ENCODE data around the gene ADIG.

DNA sequence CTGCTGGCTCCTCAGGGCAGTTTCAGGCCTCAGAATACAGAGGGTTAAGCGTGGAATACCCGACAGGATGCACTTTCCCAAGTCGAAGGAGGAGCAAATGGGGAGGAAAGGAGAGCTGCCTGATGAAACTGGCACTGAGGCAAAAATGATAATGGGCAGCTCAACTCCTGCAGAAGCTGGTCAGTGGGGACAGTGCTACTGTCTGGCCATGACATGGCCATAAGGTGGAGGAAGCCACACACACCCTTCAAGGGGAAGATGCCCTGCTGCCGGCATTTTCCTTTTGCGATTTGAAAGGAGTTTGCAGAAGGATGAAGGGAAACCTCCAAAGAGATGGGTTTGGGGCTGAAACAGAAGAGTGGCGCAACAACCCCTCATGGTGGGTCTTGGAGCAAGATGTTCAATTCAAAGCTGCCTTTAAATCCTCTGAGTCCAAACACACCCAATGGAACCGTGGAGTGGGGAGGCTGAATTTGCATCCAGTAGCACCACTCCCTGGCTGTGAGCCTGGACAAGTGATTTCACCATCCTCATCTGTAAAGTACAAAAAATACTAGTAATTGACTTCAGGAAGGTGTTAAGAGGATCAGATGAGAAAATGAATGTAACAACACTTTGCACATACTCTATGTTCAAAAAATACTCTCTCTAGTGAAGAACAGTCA lies 3.2 kb downstream of the ADIG start:
- TF ChIP-seq, protein P1, sequence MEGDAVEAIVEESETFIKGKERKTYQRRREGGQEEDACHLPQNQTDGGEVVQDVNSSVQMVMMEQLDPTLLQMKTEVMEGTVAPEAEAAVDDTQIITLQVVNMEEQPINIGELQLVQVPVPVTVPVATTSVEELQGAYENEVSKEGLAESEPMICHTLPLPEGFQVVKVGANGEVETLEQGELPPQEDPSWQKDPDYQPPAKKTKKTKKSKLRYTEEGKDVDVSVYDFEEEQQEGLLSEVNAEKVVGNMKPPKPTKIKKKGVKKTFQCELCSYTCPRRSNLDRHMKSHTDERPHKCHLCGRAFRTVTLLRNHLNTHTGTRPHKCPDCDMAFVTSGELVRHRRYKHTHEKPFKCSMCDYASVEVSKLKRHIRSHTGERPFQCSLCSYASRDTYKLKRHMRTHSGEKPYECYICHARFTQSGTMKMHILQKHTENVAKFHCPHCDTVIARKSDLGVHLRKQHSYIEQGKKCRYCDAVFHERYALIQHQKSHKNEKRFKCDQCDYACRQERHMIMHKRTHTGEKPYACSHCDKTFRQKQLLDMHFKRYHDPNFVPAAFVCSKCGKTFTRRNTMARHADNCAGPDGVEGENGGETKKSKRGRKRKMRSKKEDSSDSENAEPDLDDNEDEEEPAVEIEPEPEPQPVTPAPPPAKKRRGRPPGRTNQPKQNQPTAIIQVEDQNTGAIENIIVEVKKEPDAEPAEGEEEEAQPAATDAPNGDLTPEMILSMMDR (IDR thresholded peaks at IDR 0.05; ENCODE audit: low read depth, low read length), result no peak
- TF ChIP-seq POLR2A (IDR thresholded peaks at IDR 0.05; ENCODE audit: extremely low read depth, insufficient read length), result no peak
- TF ChIP-seq MYC (IDR thresholded peaks at IDR 0.05; ENCODE audit: low read depth, low read length), result no peak
- TF ChIP-seq, protein P2, sequence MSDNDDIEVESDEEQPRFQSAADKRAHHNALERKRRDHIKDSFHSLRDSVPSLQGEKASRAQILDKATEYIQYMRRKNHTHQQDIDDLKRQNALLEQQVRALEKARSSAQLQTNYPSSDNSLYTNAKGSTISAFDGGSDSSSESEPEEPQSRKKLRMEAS (IDR thresholded peaks at IDR 0.05; ENCODE audit: low read depth, low read length), result no peak

All from NB4 (cell line).